Gastrocnemius medialis (tissue), 4 donors: ENCODE measurements around the gene RCAN2. TPM values are rescaled to one million over a fixed set of nuclear protein-coding genes. Genes with fewer than 3 reads are reported as not detected.

ENCODE experiments used
- ATAC-seq, 2 donors: fragments of 150-250 bp; one replicate each; pipeline ENCODE4 v1.9.1; 2016
- DNase-seq, 2 donors: peaks; one replicate each; pipeline ENCODE4 v3.0.0-alpha.2; 2019
- H3K27ac ChIP-seq, 4 donors: fragments of 200-600 bp; sonication (generic); 1 replicate in 1 of 4; 2 replicates in 3 of 4; pipeline ENCODE4 v1.5.1; 2016 to 2018; ENCODE audit warnings: mild to moderate bottlenecking in 2 of 4, moderate library complexity in 1 of 4
- H3K27me3 ChIP-seq, 3 donors: fragments of 200-600 bp; sonication (generic) in 2 of 3; 1 replicate in 1 of 3; 2 replicates in 2 of 3; pipeline versions ENCODE4 v1.5.1 to v1.6.0; 2016 to 2019; ENCODE audit warnings: mild to moderate bottlenecking in 1 of 3, moderate library complexity in 1 of 3
- H3K36me3 ChIP-seq, 2 donors: fragments of 200-600 bp; sonication (generic) in 1 of 2; one replicate each; pipeline ENCODE4 v1.5.1; 2017 to 2018
- H3K4me1 ChIP-seq, 2 donors: fragments of 200-600 bp; sonication (generic) in 1 of 2; one replicate each; pipeline ENCODE4 v1.5.1; 2016 to 2017; ENCODE audit warnings: mild to moderate bottlenecking in 2 of 2
- H3K4me3 ChIP-seq, 4 donors: fragments of 200-600 bp; sonication (generic) in 3 of 4; 1 replicate in 1 of 4; 2 replicates in 3 of 4; pipeline ENCODE4 v1.5.1; 2016 to 2019; ENCODE audit warnings: mild to moderate bottlenecking in 2 of 4
- H3K9me3 ChIP-seq, 3 donors: fragments of 200-600 bp; sonication (generic) in 2 of 3; 1 replicate in 1 of 3; 2 replicates in 2 of 3; pipeline ENCODE4 v1.5.1; 2016 to 2019
- CTCF ChIP-seq, 5 experiments: fragments of 450-650 bp in 3 of 5; fragments of 200-600 bp in 2 of 5; sonication (generic) in 2 of 5; IDR thresholded peaks in 4 of 5; conservative IDR thresholded peaks in 1 of 5; 1 replicate in 4 of 5; 2 replicates in 1 of 5; pipeline ENCODE4 v1.5.1; 2016 to 2019; ENCODE audit warnings: antibody characterized with exemption in 5 of 5, mild to moderate bottlenecking in 3 of 5, moderate library complexity in 3 of 5
- POLR2A ChIP-seq, 2 donors: fragments of 450-650 bp; IDR thresholded peaks; one replicate each; pipeline ENCODE4 v1.6.1; 2017; ENCODE audit warnings: antibody characterized with exemption in 2 of 2, mild to moderate bottlenecking in 2 of 2, moderate library complexity in 2 of 2
- in situ Hi-C, 4 donors: fragments of 200-750 bp; cut with MboI; loops; one replicate each; pipeline versions ENCODE4 v1.15.0 to v1.8.0; 2017; ENCODE audit warnings: low sequenced_read_pairs in 4 of 4
- intact Hi-C: fragments of 100-400 bp; cut with DNase I; formaldehyde crosslinking; loops from one replicate; pipeline ENCODE4 v1.15.1; 2023; ENCODE audit warnings: low total_unique reads
- total RNA-seq, 4 donors: library from RNA; depleted of rRNA; stranded (reverse); fragments of >200 nt; gene quantifications; one replicate each; pipeline versions ENCODE4 v1.1.0 to v1.2.3, GENCODE V29; 2016

RCAN2 gene
- 10 to 100 TPM; 26.2 to 88.8 (median 43.2) TPM for total RNA-seq

- TF ChIP-seq POLR2A (IDR thresholded peaks at IDR 0.05) = peak; percentile 78 to 84
- no peak for TF ChIP-seq CTCF (IDR thresholded peaks at IDR 0.05 in 4 of 5, conservative IDR thresholded peaks at IDR 0.05 in 1 of 5)
- peaks cover 23 to 42% of the 10 kb centered on the region in 2 donors for H3K4me1 ChIP-seq
- DNase-seq = peak; percentile 68 to 80
- in situ Hi-C loops = loop anchor here in 3 of 4 donors (5.0 to 10.0 kb wide), 3 partner anchors 66 to 256 kb away; no protein-coding TSS in a partner anchor
- H3K36me3 ChIP-seq = no peaks in the 10 kb centered on the region
- intact Hi-C loops = loop anchor here (2.0 to 10.0 kb wide), 4 partner anchors 54 to 396 kb away; no protein-coding TSS in a partner anchor
- ATAC-seq = peak; percentile 79 to 82
- H3K4me3 ChIP-seq = peak within 1 kb of the TSS; percentile 73 to 90 (median 78)
- H3K9me3 ChIP-seq = no peaks in the 10 kb centered on the region
- H3K27ac ChIP-seq = peak within 1 kb of the TSS; percentile 83 to 95 (median 89)
- no peaks in the 10 kb centered on the region for H3K27me3 ChIP-seq
Measured at GRCh38 chr6:46491201-46491627, at the start of gene RCAN2. Gene RCAN2, minus strand, starts transcription at chr6:46491449.

- in situ Hi-C loops (no loop called here), intact Hi-C loops (no loop called here)
- DNase-seq (no peak), ATAC-seq (no peak)
- Histone ChIP-seq H3K4me3 (no peak overlapping the region), H3K27me3 (no peaks in the 10 kb centered on the region), H3K4me1 (no peaks in the 10 kb centered on the region), H3K27ac (no peak overlapping the region), H3K9me3 (no peaks in the 10 kb centered on the region), H3K36me3 (no peaks in the 10 kb centered on the region)
- TF ChIP-seq POLR2A (IDR thresholded peaks at IDR 0.05) (no peak), CTCF (IDR thresholded peaks at IDR 0.05 in 4 of 5, conservative IDR thresholded peaks at IDR 0.05 in 1 of 5) (no peak)
Measured at GRCh38 chr6:46539866-46540265, 48.6 kb upstream of the RCAN2 start.

GRCh38 chr6:46538800-46539480 is 47.7 kb upstream of the RCAN2 start:
- ATAC-seq = no peak
- Histone ChIP-seq H3K27me3 (no peaks in the 10 kb centered on the region), H3K4me3 (no peak overlapping the region), H3K4me1 (no peaks in the 10 kb centered on the region), H3K9me3 (no peaks in the 10 kb centered on the region), H3K36me3 (no peaks in the 10 kb centered on the region), H3K27ac (no peak overlapping the region)
- in situ Hi-C loops (no loop called here), intact Hi-C loops (no loop called here)
- DNase-seq = no peak
- TF ChIP-seq POLR2A (IDR thresholded peaks at IDR 0.05) (no peak), CTCF (IDR thresholded peaks at IDR 0.05 in 4 of 5, conservative IDR thresholded peaks at IDR 0.05 in 1 of 5) (no peak)

- ATAC-seq (no peak), DNase-seq (no peak)
- in situ Hi-C loops = no loop called here
- Histone ChIP-seq H3K4me3 (no peak overlapping the region), H3K27me3 (no peaks in the 10 kb centered on the region), H3K36me3 (no peaks in the 10 kb centered on the region), H3K27ac (no peak overlapping the region), H3K9me3 (no peaks in the 10 kb centered on the region), H3K4me1 (no peaks in the 10 kb centered on the region)
- TF ChIP-seq CTCF (IDR thresholded peaks at IDR 0.05 in 4 of 5, conservative IDR thresholded peaks at IDR 0.05 in 1 of 5) (no peak), POLR2A (IDR thresholded peaks at IDR 0.05) (no peak)
- intact Hi-C loops = no loop called here
Measured at GRCh38 chr6:46530896-46531295, 39.6 kb upstream of the RCAN2 start.
